Ovary (tissue), 9 donors: Measurements from ENCODE around the gene PDE7B. TPM values are rescaled to one million over a fixed set of nuclear protein-coding genes. Genes with fewer than 3 reads are reported as not detected.
A peak's percentile ranks its signal among the peaks of the same experiment; 100 is the strongest.

Experiments
- DNase-seq, 5 donors: peaks; one replicate each; pipeline ENCODE4 v3.0.0-alpha.2; 2019 to 2020
- H3K27ac ChIP-seq, 2 donors: fragments of 200-600 bp; one replicate each; pipeline versions ENCODE4 v1.5.1 to v1.8.0; 2019 to 2022
- H3K27me3 ChIP-seq: fragments of 200-600 bp; one replicate; pipeline ENCODE4 v1.8.0; 2022
- H3K36me3 ChIP-seq: fragments of 200-600 bp; sonication (generic); one replicate; pipeline ENCODE4 v1.5.1; 2019
- H3K4me1 ChIP-seq: one replicate; pipeline ENCODE4 v1.8.1; 2013; ENCODE audit warnings: mild to moderate bottlenecking, moderate library complexity; ENCODE audit not compliant: insufficient read depth
- H3K4me3 ChIP-seq: fragments of 200-600 bp; sonication (generic); one replicate; pipeline ENCODE4 v1.5.1; 2017
- H3K9me3 ChIP-seq, 2 donors: fragments of 200-600 bp in 1 of 2; sonication (generic) in 1 of 2; one replicate each; pipeline versions ENCODE4 v1.5.1 to v1.8.1; 2013 to 2019; ENCODE audit warnings: mild to moderate bottlenecking in 1 of 2, moderate library complexity in 1 of 2
- CTCF ChIP-seq, 3 donors: fragments of 450-650 bp in 2 of 3; fragments of 200-600 bp in 1 of 3; IDR thresholded peaks; one replicate each; pipeline versions ENCODE4 v1.5.1 to v1.8.0; 2016 to 2022; ENCODE audit warnings: antibody characterized with exemption in 3 of 3, mild to moderate bottlenecking in 1 of 3
- EP300 ChIP-seq: sonication (generic); formaldehyde crosslinking; IDR thresholded peaks from one replicate; pipeline ENCODE4 v1.6.1; 2017; ENCODE audit warnings: antibody characterized with exemption
- POLR2A ChIP-seq: fragments of 450-650 bp; IDR thresholded peaks from one replicate; pipeline ENCODE4 v1.6.1; 2017; ENCODE audit warnings: antibody characterized with exemption, mild to moderate bottlenecking, moderate library complexity
- WGBS, 3 donors: extraction: QIAGEN DNeasy Blood & Tissue Kit in 1 of 3; methylation state at CpG; one replicate each; pipeline versions ENCODE4 v1.1.5 to v1.1.7; 2013 to 2017; 5-methylcytosine and 5-hydroxymethylcytosine counted together
- intact Hi-C, 4 donors: fragments of 100-400 bp; cut with DNase I; formaldehyde crosslinking; loops; one replicate each; pipeline versions ENCODE4 v1.11.0 to v1.15.1; 2022 to 2023
- polyA plus RNA-seq, 2 donors: library from polyadenylated mRNA; stranded (reverse); fragments of 200-250 nt in 1 of 2; fragments of 350-450 nt in 1 of 2; fragmentation: Illumina TruSeq in 1 of 2; extraction: RNeasy Lipid Tissue Mini Kit (QIAGEN cat#74804) in 1 of 2; gene quantifications; one replicate each; pipeline ENCODE4 v1.2.3, GENCODE V29; 2013 to 2014
- total RNA-seq, 7 donors: library from RNA; depleted of rRNA in 2 of 7; stranded (reverse); fragments of >200 nt in 2 of 7; fragmentation: NEBNext Ultra II Directional in 3 of 7; extraction: Animal tissue kit (Norgen Biotek cat#: 25700) in 3 of 7; gene quantifications; one replicate each; pipeline versions ENCODE4 v1.1.0 to v1.2.4, GENCODE V29; 2016 to 2023
- donor health status: DM: no; HTN: no; CAD: no; lungs with moderate emphysema.
- donor health status: DM: no; HTN: no; CAD: no.
- donor health status: Bipolar disorder and iron deficiency.
- donor health status: DM: yes; HTN: yes; CAD: no.
- donor health status: DM: no; HTN: no; CAD: no.
- donor health status: DM: yes; HTN: yes; CAD: no.

PDE7B gene
- total and polyA plus RNA-seq, 9 donors = 11.6 to 62.7 (median 21.6) TPM

DNA sequence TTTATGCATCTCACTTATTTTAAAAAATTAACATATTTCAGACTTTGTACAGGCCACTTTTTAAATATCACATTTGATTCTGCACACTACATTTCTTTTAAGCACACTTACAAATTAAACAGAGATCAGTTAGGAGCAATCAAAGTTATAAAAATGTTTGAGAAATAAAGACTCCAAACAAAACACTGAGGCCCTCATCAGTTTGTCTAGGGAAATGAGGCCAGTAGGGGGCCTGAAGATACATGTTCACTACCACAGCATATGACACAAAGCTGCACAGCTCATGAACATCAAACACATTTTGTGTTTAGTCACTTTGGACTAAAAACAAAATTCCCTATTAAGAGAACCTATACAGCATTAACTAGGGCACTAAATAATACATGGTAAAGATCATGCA is 180.5 kb downstream of the PDE7B start:
- TF ChIP-seq CTCF (IDR thresholded peaks at IDR 0.05) (peak in 2 of 3 donors; percentile 46 to 47), POLR2A (no peak), EP300 (no peak)
- H3K36me3 ChIP-seq = no peaks in the 10 kb centered on the region
- H3K4me3 ChIP-seq = no peak overlapping the region
- H3K9me3 ChIP-seq = no peaks in the 10 kb centered on the region
- intact Hi-C loops = loop anchor here in 1 of 4 donors (10.0 kb wide), 1 partner anchor 133 kb away; no protein-coding TSS in a partner anchor
- H3K27me3 ChIP-seq = no peaks in the 10 kb centered on the region
- peaks cover 6% of the 10 kb centered on the region for H3K4me1 ChIP-seq
- peak in 1 of 5 donors; percentile 62 for DNase-seq
- no peak overlapping the region for H3K27ac ChIP-seq

GRCh38 chr6:136033416-136033815 is 181.9 kb downstream of the PDE7B start:
- Histone ChIP-seq H3K9me3 (no peaks in the 10 kb centered on the region), H3K4me1 (peaks cover 12% of the 10 kb centered on the region), H3K36me3 (no peaks in the 10 kb centered on the region), H3K4me3 (no peak overlapping the region), H3K27me3 (no peaks in the 10 kb centered on the region), H3K27ac (no peak overlapping the region)
- 63 to 75% (median 72%) methylated on average over 4 of the region's 4 CpGs for WGBS, 3 donors
- intact Hi-C loops = loop anchor here in 1 of 4 donors (10.0 kb wide), 1 partner anchor 131 kb away; no protein-coding TSS in a partner anchor
- no peak for TF ChIP-seq EP300
- TF ChIP-seq POLR2A = no peak
- TF ChIP-seq CTCF (IDR thresholded peaks at IDR 0.05) = no peak
- DNase-seq = no peak

GRCh38 chr6:136034422-136034821 is 182.9 kb downstream of the PDE7B start:
- no peaks in the 10 kb centered on the region for H3K27me3 ChIP-seq
- H3K9me3 ChIP-seq = no peaks in the 10 kb centered on the region
- no peak for TF ChIP-seq POLR2A
- 91 to 97% (median 95%) methylated on average over 2 of the region's 2 CpGs for WGBS, 3 donors
- peaks cover 14% of the 10 kb centered on the region for H3K4me1 ChIP-seq
- no peak overlapping the region for H3K4me3 ChIP-seq
- no peaks in the 10 kb centered on the region for H3K36me3 ChIP-seq
- intact Hi-C loops = loop anchor here in 1 of 4 donors (10.0 kb wide), 1 partner anchor 130 kb away; no protein-coding TSS in a partner anchor
- DNase-seq = no peak
- no peak overlapping the region for H3K27ac ChIP-seq

DNA sequence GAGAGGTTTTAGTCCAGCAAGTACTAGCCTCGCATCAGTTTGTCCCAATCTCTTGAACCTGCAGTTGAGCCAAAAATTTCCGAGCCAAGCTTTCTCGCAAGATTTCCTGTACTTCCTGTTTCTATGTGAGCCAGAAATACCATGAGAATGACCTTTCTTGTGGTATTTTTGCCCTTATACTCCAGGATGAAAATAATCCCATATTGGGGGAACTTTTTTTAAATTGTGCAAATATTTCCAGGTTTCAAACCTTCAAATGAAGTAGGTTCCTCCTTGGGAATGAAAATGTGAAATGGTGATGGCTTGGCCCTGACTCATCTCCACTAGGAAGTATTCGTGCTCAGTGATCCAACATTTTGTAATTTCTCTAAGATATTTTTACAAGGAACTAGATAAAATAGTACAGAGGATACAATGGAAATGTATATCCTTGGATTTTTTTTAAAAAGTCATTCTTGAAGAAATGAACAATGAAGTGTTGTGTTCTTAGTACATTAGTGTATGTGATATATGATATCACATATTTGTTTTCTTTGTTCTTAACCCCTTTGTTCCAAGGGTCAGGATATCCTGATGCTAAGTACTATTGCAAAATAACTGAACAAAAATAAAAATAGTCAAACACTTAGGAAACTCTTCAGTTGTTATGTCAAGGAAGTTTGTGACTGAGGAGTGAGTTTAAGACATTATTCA is 184.0 kb downstream of the PDE7B start:
- 17 to 29% (median 28%) methylated on average over 4 of the region's 4 CpGs for WGBS, 3 donors
- no peak for TF ChIP-seq CTCF (IDR thresholded peaks at IDR 0.05)
- TF ChIP-seq EP300 = no peak
- no peak for TF ChIP-seq POLR2A
- Histone ChIP-seq H3K27ac (peak overlapping the region in 1 of 2 donors; percentile 81), H3K9me3 (no peaks in the 10 kb centered on the region), H3K27me3 (no peaks in the 10 kb centered on the region), H3K4me1 (peaks cover 15% of the 10 kb centered on the region), H3K36me3 (no peaks in the 10 kb centered on the region), H3K4me3 (no peak overlapping the region)
- DNase-seq = no peak
- intact Hi-C loops = loop anchor here in 1 of 4 donors (10.0 kb wide), 1 partner anchor 129 kb away; no protein-coding TSS in a partner anchor

DNA sequence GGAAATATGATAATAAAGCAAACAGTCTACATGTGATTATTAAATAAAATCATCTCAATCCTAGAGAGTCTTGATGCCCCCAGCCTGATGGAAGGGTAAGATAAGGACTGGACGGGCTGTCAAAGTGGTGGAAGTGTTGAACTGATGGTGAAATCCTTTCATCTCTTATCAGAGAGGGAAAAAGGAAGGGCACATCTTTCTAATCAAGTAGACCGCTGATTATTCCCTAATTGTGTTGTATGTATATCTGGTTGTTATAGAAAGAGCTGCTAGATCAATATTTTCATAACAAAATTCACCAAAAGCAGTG is 184.5 kb downstream of the PDE7B start:
- 66 to 83% (median 80%) methylated on average over 2 of the region's 2 CpGs for WGBS, 3 donors

More for the DNA sequence above, 184.5 kb downstream of the PDE7B start:
- no peaks in the 10 kb centered on the region for H3K27me3 ChIP-seq
- peak overlapping the region in 1 of 2 donors; percentile 81 for H3K27ac ChIP-seq
- no peak for DNase-seq
- H3K4me3 ChIP-seq = no peak overlapping the region
- TF ChIP-seq CTCF (IDR thresholded peaks at IDR 0.05) (no peak), EP300 (no peak), POLR2A (no peak)
- no peaks in the 10 kb centered on the region for H3K9me3 ChIP-seq
- H3K4me1 ChIP-seq = peaks cover 15% of the 10 kb centered on the region
- intact Hi-C loops = loop anchor here in 1 of 4 donors (10.0 kb wide), 1 partner anchor 129 kb away; no protein-coding TSS in a partner anchor
- H3K36me3 ChIP-seq = no peaks in the 10 kb centered on the region
